ENCODE data around the gene FTO.

The FTO gene

GRCh38 chr16:54077050-54077821 is 373.3 kb downstream of the FTO start:
- DNase-seq (ENCODE audit: low read depth in 2 of 2) = no peak

- DNase-seq (ENCODE audit: low read depth in 2 of 2) = peak; percentile 25 to 37
These were observed 376.6 kb downstream of the FTO start for GRCh38 chr16:54080524-54081008.

GRCh38 chr16:54086791-54087190 is 382.8 kb downstream of the FTO start:
- no peak for DNase-seq (ENCODE audit: low read depth in 2 of 2)

GRCh38 chr16:54090602-54091001 is 386.6 kb downstream of the FTO start:
- DNase-seq (ENCODE audit: low read depth in 2 of 2) = no peak

GRCh38 chr16:54093281-54093680 is 389.3 kb downstream of the FTO start:
- no peak for DNase-seq (ENCODE audit: low read depth in 2 of 2)

GRCh38 chr16:54094641-54095040 is 390.7 kb downstream of the FTO start:
- DNase-seq (ENCODE audit: low read depth in 2 of 2) = no peak

- no peak for DNase-seq (ENCODE audit: low read depth in 2 of 2)
These were observed 392.7 kb downstream of the FTO start for GRCh38 chr16:54096607-54097006.

- DNase-seq (ENCODE audit: low read depth in 2 of 2) = no peak
These were observed 393.8 kb downstream of the FTO start for GRCh38 chr16:54097774-54098173.

- no peak for DNase-seq (ENCODE audit: low read depth in 2 of 2)
These were observed 394.3 kb downstream of the FTO start for GRCh38 chr16:54098247-54098646.

- no peak for DNase-seq (ENCODE audit: low read depth in 2 of 2)
These were observed 395.7 kb downstream of the FTO start for GRCh38 chr16:54099627-54100026.

GRCh38 chr16:54102888-54103866 is 399.2 kb downstream of the FTO start:
- DNase-seq (ENCODE audit: low read depth in 2 of 2) = no peak

- no peak for DNase-seq (ENCODE audit: low read depth in 2 of 2)
These were observed 402.1 kb downstream of the FTO start for GRCh38 chr16:54106057-54106456.

GRCh38 chr16:54107583-54108202 is 403.7 kb downstream of the FTO start:
- no peak for DNase-seq (ENCODE audit: low read depth in 2 of 2)

- no peak for DNase-seq (ENCODE audit: low read depth in 2 of 2)
These were observed 406.3 kb downstream of the FTO start for GRCh38 chr16:54110016-54110981.

GRCh38 chr16:54112451-54113206 is 408.7 kb downstream of the FTO start:
- DNase-seq (ENCODE audit: low read depth in 2 of 2) = no peak

- DNase-seq (ENCODE audit: low read depth in 2 of 2) = no peak
These were observed 411.6 kb downstream of the FTO start for GRCh38 chr16:54115558-54115957.

- no peak for DNase-seq (ENCODE audit: low read depth in 2 of 2)
These were observed 412.2 kb downstream of the FTO start for GRCh38 chr16:54116124-54116655.

- peak; percentile 9 for DNase-seq (ENCODE audit: low read depth in 2 of 2)
These were observed 414.9 kb downstream of the FTO start for GRCh38 chr16:54118846-54119245.

- no peak for DNase-seq (ENCODE audit: low read depth in 2 of 2)
These were observed 417.0 kb downstream of the FTO start for GRCh38 chr16:54120846-54121480.

Measured in fibroblast of skin of left quadriceps (primary cell).